ENCODE data around the gene KRI1. TPM values are rescaled to one million over a fixed set of nuclear protein-coding genes. Genes with fewer than 3 reads are reported as not detected.

Gene KRI1
- total RNA-seq, 3 donors from 2014 or later = 16.4 to 23.6 (median 17.6) TPM

DNA sequence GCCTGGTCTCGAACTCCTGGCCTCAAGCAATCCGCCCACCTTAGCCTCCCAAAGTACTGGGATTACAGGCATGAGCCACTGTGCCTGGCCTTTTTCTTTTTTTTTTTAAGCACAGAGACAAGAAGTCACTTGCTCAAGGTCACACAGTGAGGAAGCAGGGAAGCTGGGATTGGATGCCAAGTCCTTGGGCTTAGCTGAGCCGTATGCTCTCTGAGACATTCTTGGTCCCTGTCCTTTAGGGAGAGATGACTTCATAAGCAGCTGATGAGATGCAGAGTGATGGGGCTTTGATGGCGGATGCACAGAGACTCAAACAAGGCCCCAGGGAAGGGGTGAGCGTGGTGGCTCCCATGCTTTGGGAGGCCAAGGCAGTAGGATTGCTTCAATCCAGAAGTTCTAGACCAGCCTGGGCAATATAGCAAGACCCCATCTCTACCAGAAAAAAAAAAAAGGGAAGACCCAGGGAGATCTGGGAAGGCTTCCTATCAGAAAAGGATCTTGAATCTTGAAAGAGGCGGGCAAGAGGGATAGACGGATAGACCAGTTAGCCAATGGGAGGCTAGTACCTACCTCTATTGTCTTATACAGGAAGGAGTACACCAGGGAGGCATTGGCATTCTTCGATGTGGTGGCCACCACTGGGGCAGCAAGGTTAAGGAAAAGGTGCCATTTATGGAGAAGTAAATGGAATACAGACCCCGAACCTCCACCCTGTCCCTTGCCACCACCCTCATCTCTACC lies 17.4 kb upstream of the KRI1 start:
- Histone ChIP-seq H3K4me3 (no peak overlapping the region), H3K4me1 (no peaks in the 10 kb centered on the region), H3K27ac (no peak overlapping the region), H3K36me3 (no peaks in the 10 kb centered on the region), H3K27me3 (no peaks in the 10 kb centered on the region), H3K9me3 (no peaks in the 10 kb centered on the region)
- no peak for DNase-seq (ENCODE audit: low spot score in 2 of 2)
- intact Hi-C loops (cut with DNase I; ENCODE audit: low total_unique reads) = loop anchor here (5.0 kb wide), 1 partner anchor 69 kb away; the partner anchor contains the start of gene ILF3
- TF ChIP-seq POLR2A (IDR thresholded peaks at IDR 0.05) (no peak), POLR2AphosphoS5 (IDR thresholded peaks at IDR 0.05) (no peak)
- TF ChIP-seq, protein P1, sequence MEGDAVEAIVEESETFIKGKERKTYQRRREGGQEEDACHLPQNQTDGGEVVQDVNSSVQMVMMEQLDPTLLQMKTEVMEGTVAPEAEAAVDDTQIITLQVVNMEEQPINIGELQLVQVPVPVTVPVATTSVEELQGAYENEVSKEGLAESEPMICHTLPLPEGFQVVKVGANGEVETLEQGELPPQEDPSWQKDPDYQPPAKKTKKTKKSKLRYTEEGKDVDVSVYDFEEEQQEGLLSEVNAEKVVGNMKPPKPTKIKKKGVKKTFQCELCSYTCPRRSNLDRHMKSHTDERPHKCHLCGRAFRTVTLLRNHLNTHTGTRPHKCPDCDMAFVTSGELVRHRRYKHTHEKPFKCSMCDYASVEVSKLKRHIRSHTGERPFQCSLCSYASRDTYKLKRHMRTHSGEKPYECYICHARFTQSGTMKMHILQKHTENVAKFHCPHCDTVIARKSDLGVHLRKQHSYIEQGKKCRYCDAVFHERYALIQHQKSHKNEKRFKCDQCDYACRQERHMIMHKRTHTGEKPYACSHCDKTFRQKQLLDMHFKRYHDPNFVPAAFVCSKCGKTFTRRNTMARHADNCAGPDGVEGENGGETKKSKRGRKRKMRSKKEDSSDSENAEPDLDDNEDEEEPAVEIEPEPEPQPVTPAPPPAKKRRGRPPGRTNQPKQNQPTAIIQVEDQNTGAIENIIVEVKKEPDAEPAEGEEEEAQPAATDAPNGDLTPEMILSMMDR (IDR thresholded peaks at IDR 0.05) = no peak

DNA sequence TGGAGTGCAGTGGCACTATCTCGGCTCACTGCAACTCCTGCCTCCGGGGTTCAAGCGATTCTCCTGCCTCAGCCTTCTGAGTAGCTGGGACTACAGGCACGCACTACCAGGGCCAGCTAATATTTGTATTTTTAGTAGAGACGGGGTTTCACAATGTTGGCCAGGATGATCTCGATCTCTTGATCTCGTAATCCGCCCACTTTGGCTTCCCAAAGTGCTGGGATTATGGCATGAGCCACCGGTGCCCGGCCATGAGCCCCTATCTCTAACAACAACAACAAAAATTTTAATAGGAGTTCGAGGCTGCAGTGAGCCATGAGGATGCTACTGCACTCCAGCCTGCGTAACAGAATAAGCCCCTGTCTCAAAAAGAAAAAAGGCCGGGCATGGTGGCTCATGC lies 16.3 kb upstream of the KRI1 start:
- Histone ChIP-seq H3K9me3 (no peaks in the 10 kb centered on the region), H3K36me3 (no peaks in the 10 kb centered on the region), H3K27me3 (no peaks in the 10 kb centered on the region), H3K4me1 (no peaks in the 10 kb centered on the region), H3K27ac (no peak overlapping the region), H3K4me3 (no peak overlapping the region)
- DNase-seq (ENCODE audit: low spot score in 2 of 2) = no peak
- intact Hi-C loops (cut with DNase I; ENCODE audit: low total_unique reads) = loop anchor here (5.0 kb wide), 1 partner anchor 70 kb away; the partner anchor contains the start of gene ILF3
- TF ChIP-seq POLR2AphosphoS5 (IDR thresholded peaks at IDR 0.05) (no peak), POLR2A (IDR thresholded peaks at IDR 0.05) (no peak)
- TF ChIP-seq, protein P1 (IDR thresholded peaks at IDR 0.05) = no peak

DNA sequence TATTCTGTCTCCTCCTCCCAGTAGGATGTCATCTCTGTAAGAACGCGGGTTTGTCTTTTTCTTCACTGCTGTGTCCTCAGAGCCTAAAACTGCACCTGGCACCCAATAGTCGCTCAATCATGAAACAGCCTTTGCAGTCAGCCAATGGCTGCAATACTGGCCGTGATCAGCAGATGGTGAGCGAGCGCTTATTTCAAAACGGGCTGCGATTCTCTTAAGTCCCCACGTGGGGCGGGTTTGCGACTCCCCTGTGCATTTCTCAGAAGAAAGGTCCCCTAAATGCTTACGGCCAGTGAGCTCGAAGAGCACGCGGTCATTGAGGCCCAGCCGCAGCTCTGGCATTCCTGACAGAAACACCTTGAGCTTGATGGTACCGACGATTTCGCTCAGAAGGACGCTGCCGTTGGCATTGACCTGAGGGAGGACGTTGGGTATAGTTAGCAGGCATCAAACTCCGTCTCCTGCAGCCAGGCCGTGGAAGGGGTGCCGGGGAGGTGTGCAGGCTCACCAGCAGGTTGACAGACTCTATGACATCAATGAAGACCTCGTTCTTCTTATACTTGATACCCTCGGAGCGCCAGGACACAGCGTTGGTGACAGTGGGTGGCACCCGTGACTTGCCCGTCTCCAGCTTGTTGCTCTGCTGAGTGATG lies 15.3 kb upstream of the KRI1 start:
- H3K27ac ChIP-seq = peak overlapping the region in 1 of 2 donors; percentile 19
- no peaks in the 10 kb centered on the region for H3K9me3 ChIP-seq
- TF ChIP-seq POLR2AphosphoS5 (IDR thresholded peaks at IDR 0.05) (peak; percentile 34 to 72 (median 49)), POLR2A (IDR thresholded peaks at IDR 0.05) (no peak)
- TF ChIP-seq, protein P1 (IDR thresholded peaks at IDR 0.05) = peak; percentile 100
- intact Hi-C loops (cut with DNase I; ENCODE audit: low total_unique reads) = loop anchor here (5.0 kb wide), 1 partner anchor 71 kb away; the partner anchor contains the start of gene ILF3
- peak; percentile 87 to 90 for DNase-seq (ENCODE audit: low spot score in 2 of 2)
- H3K4me3 ChIP-seq = peak overlapping the region in 1 of 3 donors; percentile 6
- H3K4me1 ChIP-seq = no peaks in the 10 kb centered on the region
- H3K27me3 ChIP-seq = no peaks in the 10 kb centered on the region
- no peaks in the 10 kb centered on the region for H3K36me3 ChIP-seq

DNA sequence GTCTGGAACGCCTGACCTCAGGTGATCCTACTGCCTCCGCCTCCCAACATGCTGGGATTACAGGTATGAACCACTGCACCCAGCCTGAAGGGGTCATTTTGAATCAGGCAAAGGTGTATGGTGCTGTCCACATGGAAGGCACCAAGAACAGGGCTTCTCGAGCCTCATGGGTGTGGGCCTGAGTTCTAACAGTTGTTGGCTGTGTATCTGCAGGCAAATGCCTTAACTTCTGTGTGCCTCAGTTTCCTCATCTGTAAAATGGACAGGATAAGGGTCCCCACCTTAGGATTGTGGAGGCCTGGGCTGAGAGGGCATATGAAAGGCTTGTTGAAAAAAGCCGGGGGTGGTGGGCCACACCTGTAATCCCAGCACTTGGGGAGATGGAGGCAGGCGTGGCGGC lies 12.1 kb upstream of the KRI1 start:
- no peak overlapping the region for H3K4me3 ChIP-seq
- no peaks in the 10 kb centered on the region for H3K9me3 ChIP-seq
- DNase-seq (ENCODE audit: low spot score in 2 of 2) = no peak
- no peaks in the 10 kb centered on the region for H3K27me3 ChIP-seq
- intact Hi-C loops (cut with DNase I; ENCODE audit: low total_unique reads) = no loop called here
- H3K27ac ChIP-seq = no peak overlapping the region
- TF ChIP-seq POLR2AphosphoS5 (IDR thresholded peaks at IDR 0.05) (no peak), POLR2A (IDR thresholded peaks at IDR 0.05) (no peak)
- TF ChIP-seq, protein P1 (IDR thresholded peaks at IDR 0.05) = no peak
- H3K4me1 ChIP-seq = no peaks in the 10 kb centered on the region
- no peaks in the 10 kb centered on the region for H3K36me3 ChIP-seq

All from breast epithelium (tissue), 4 donors.